Measurements from ENCODE around the gene MALRD1. TPM values are rescaled to one million over a fixed set of nuclear protein-coding genes. Genes with fewer than 3 reads are reported as not detected.

Gene MALRD1
- total and polyA plus RNA-seq, 2 of the 8 experiments (the other 6 are each of a cell fraction or from before 2014, with no cell fraction given) = 0.32 to 0.35 TPM

GRCh38 chr10:19168584-19168983, 120.0 kb downstream of the MALRD1 start:
- H4K8ac ChIP-seq (ENCODE audit: extremely low read depth, insufficient read depth, low read length) = no peak overlapping the region
- TF ChIP-seq RAD21 (IDR thresholded peaks at IDR 0.05 in 1 of 2, conservative IDR thresholded peaks at IDR 0.05 in 1 of 2; ENCODE audit: low read depth in 2 of 2, low read length in 2 of 2) (peak; percentile 69 to 70), RFX5 (IDR thresholded peaks at IDR 0.05; ENCODE audit: borderline replicate concordance, low read depth, low read length) (no peak), TAF7 (optimal IDR thresholded peaks at IDR 0.05; ENCODE audit: borderline replicate concordance, low read depth, low read length) (no peak), BRCA1 (IDR thresholded peaks at IDR 0.05; ENCODE audit: low read depth, low read length) (no peak), CTCF (IDR thresholded peaks at IDR 0.05; ENCODE audit: control extremely low read depth in 1 of 3, insufficient read depth in 1 of 3, low read depth in 1 of 3, low read length in 3 of 3) (peak; percentile 62 to 77 (median 70)), JUND (IDR thresholded peaks at IDR 0.05; ENCODE audit: low read length) (no peak), BACH1 (IDR thresholded peaks at IDR 0.05; ENCODE audit: low read length) (no peak), CREB1 (IDR thresholded peaks at IDR 0.05) (no peak)
- H3K27me3 ChIP-seq (replicated peaks in 1 of 4; ENCODE audit: control insufficient read depth in 3 of 4, extremely low read depth in 1 of 4, insufficient read depth in 3 of 4, low read length in 3 of 4) = no peaks in the 10 kb centered on the region
- H3K4me2 ChIP-seq (ENCODE audit: insufficient read depth in 1 of 2, low read depth in 2 of 2, low read length in 2 of 2) = no peak overlapping the region
- H3K27ac ChIP-seq (ENCODE audit: low read depth, low read length) = no peak overlapping the region
- H3K36me3 ChIP-seq (ENCODE audit: control insufficient read depth in 2 of 4, insufficient read depth in 4 of 4, low read length in 3 of 4) = no peaks in the 10 kb centered on the region
- no peak overlapping the region for H2AK5ac ChIP-seq (ENCODE audit: low read depth, low read length)
- no peak overlapping the region for H3K18ac ChIP-seq (ENCODE audit: extremely low read depth, low read length)
- H2BK12ac ChIP-seq (ENCODE audit: low read depth, low read length) = no peak overlapping the region
- CTCF ChIA-PET (ENCODE audit: partially characterized antibody) = interaction anchor here (0.6 to 2.3 kb wide), 21 partner anchors 10 to 280 kb away, joined by 3 to 16 read pairs (median 3); no protein-coding TSS in a partner anchor
- H2AFZ ChIP-seq (ENCODE audit: low read length) = no peak overlapping the region
- no peaks in the 10 kb centered on the region for H3K23me2 ChIP-seq (ENCODE audit: low read depth, low read length)
- no peak overlapping the region for H2BK20ac ChIP-seq (ENCODE audit: low read length)
- peak; percentile 70 for FAIRE-seq
- no peak overlapping the region for H3K23ac ChIP-seq (ENCODE audit: insufficient read length)
- H2BK5ac ChIP-seq (ENCODE audit: low read depth, low read length) = no peak overlapping the region
- peak in 1 of 2 experiments; percentile 47 for DNase-seq (ENCODE audit: low read depth in 1 of 2, low spot score in 2 of 2)
- no peaks in the 10 kb centered on the region for H3K9me3 ChIP-seq (ENCODE audit: insufficient read depth in 2 of 2, low read depth in 1 of 2, low read length in 1 of 2)
- no peaks in the 10 kb centered on the region for H3K79me1 ChIP-seq (ENCODE audit: low read depth, low read length)
- H3K9ac ChIP-seq (replicated peaks in 1 of 4; ENCODE audit: extremely low read depth in 1 of 4, low read depth in 3 of 4, low read length in 3 of 4) = no peak overlapping the region
- H3K79me2 ChIP-seq (ENCODE audit: control insufficient read depth in 1 of 2, insufficient read depth in 2 of 2, low read length in 2 of 2) = no peaks in the 10 kb centered on the region
- H3K4ac ChIP-seq (replicated peaks; ENCODE audit: insufficient read length, low read depth, low read length) = no peak overlapping the region
- POLR2A ChIA-PET (ENCODE audit: partially characterized antibody) = no interaction called here
- 79% methylated on average over 2 of the region's 2 CpGs; no CpG with 5 or more reads in 1 of the 2 experiments for WGBS, 2 experiments (ENCODE audit: extremely low coverage in 1 of 2, insufficient coverage in 1 of 2, insufficient read length in 1 of 2, insufficient replicate concordance in 2 of 2, low coverage in 1 of 2, low lambda C conversion rate in 2 of 2, missing lambda C conversion rate in 1 of 2)
- H4K91ac ChIP-seq (replicated peaks; ENCODE audit: insufficient read length, low read length) = no peak overlapping the region
- H3K4me3 ChIP-seq (ENCODE audit: extremely low read depth in 1 of 4, insufficient read depth in 2 of 4, low read depth in 3 of 4, low read length in 4 of 4) = no peak overlapping the region
- no peaks in the 10 kb centered on the region; a peak in 1 of 7 replicates for H3K4me1 ChIP-seq (replicated peaks in 1 of 4; ENCODE audit: control insufficient read depth in 3 of 4, insufficient read depth in 4 of 4, low read length in 3 of 4)
- no peak overlapping the region for H3K14ac ChIP-seq (ENCODE audit: insufficient read length)
- no peak overlapping the region for H2BK15ac ChIP-seq (ENCODE audit: low read length)
- H4K5ac ChIP-seq (ENCODE audit: insufficient read length, low read depth, low read length) = no peak overlapping the region
- H3K56ac ChIP-seq (replicated peaks; ENCODE audit: insufficient read length, low read depth, low read length) = no peak overlapping the region
- no peak overlapping the region for H2BK120ac ChIP-seq (replicated peaks; ENCODE audit: low read depth, low read length)
- H4K20me1 ChIP-seq (replicated peaks in 1 of 2; ENCODE audit: control insufficient read depth in 1 of 2, insufficient read depth in 2 of 2, low read length in 2 of 2) = no peaks in the 10 kb centered on the region
